Activated naive CD4-positive, alpha-beta T cell treated with Interleukin-2 at 50 U/mL for 16 hours (primary cell): ENCODE data around the gene ZNF254.
"Not testable (repeated sequence)": the region's sequence is repeated elsewhere in the genome, so short reads cannot be mapped to it uniquely, and the experiment has no call there.

ENCODE experiments used
- DNase-seq: peaks from one replicate; pipeline ENCODE4 v3.0.0-alpha.2; 2020

Gene ZNF254

DNA sequence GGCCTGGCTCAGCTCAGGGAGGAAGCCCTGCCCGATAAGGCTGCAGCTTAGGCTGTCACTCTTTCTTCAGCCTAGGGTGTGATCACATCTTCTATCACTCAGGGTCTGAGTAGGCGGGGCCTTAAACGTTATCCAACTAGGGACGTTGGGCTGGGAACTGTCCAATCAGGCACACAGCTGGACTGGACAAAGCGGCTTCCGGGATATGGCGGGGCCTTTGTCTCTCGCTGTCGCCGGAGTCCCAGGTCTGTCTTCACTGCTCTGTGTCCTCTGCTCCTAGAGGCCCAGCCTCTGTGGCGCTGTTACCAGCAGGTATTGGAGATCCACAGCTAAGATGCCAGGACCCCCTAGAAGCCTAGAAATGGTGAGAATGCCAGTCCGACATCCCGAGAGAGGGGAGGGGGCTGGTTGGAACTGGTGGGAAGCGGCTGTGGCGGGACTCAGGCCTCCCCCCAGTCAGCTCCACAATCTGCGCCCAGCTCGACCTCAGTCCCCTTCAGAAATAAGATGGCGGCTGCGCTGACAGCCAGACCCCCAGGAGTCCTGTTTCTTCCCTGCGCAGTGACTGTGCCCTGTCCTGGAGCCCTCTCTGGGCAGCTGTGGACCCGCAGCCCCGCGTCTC lies at the start of gene ZNF254:
ZNF254 (plus strand) TSS at position 214 of the 622 bp plus-strand sequence; CDS start at position 335, 121 bp downstream.
- DNase-seq, result peak; percentile 79

- no peak for DNase-seq
Observed at GRCh38 chr19:24040621-24041020, 46.4 kb upstream of the ZNF254 start.

GRCh38 chr19:24041326-24041725 lies 45.7 kb upstream of the ZNF254 start:
- not testable (repeated sequence) for DNase-seq

DNA sequence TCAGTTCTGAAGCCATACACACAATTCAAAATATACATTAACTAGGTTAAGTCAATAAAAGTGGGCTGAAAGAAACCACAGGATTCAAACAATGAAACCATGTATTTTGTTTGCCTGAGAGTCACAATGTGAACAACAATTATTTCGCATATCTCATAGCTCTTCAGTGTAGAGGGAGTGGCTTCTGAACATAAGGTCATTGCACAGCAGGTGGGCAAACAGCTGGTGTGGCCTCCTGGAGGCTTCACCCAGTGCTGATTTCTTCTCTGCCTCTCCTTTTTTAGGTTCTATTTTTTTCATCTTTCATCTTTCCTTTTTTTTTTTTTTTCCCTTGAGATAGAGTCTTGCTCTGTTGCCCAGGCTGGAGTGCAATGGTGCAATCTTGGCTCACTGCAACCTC lies 40.4 kb upstream of the ZNF254 start:
- DNase-seq, result no peak

GRCh38 chr19:24048261-24048660 lies 38.7 kb upstream of the ZNF254 start:
- DNase-seq, result no peak

- no peak for DNase-seq
Observed at GRCh38 chr19:24049537-24049936, 37.5 kb upstream of the ZNF254 start.

DNA sequence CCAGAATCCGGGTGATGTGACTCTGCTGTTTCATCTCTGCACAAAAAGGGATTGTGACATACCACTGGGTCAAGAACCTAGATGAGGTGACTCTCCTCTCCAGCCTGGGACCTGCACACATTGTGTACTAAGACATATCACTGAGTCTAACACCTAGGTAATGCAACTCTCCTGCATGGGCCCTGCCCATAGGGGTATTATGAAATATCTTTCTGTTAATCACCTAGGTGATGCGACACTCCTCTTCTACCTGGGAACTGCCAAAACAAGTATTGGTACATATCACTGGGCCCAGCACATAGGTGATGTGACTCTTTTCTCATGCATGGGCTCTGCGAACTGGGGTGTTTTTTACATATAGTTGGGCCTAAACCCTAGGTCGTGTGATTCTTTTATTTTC lies 35.5 kb upstream of the ZNF254 start:
- DNase-seq, result no peak

- DNase-seq, result no peak
Observed at GRCh38 chr19:24052811-24053210, 34.2 kb upstream of the ZNF254 start.

DNA sequence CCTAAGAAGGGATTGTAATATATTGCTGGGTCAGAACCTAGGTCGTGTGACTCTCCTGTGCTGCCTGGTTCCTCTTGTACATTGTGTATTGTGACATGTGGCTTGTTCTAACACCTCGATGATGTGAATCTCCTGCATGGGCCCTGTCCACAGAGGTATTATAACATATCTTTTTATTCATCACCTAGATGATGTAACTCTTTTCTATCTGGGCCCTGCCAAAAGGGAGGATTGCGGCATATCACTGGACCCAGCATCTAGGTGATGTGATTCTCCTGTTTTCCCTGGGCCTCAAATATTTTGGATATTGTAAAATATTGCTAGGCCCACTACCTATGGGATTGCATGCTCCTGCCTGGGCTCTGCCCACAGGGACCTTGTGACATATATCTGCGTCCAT lies 33.4 kb upstream of the ZNF254 start:
- no peak for DNase-seq

GRCh38 chr19:24054044-24054935 lies 32.7 kb upstream of the ZNF254 start:
- DNase-seq, result no peak

- DNase-seq, result no peak
Observed at GRCh38 chr19:24055548-24055947, 31.4 kb upstream of the ZNF254 start.

DNA sequence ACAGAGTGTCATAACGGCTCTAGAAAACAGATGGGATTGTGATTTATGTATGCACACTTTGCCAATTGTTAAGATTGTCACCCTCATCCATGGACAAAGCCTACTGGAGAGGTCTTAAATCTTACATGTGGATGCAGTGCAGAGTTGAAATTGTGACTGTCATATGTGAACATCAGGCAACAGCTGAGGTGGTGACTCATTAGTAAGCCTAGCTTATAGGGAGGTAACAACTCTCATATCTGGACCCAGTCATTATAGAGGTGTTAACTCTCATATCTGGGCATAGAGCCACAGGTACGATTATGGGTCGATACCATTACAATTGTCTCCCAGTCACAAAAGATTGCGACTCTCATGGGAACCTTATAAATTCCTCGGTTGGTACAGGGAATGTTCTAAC lies 29.8 kb upstream of the ZNF254 start:
- DNase-seq, result no peak

GRCh38 chr19:24059563-24060295 lies 27.3 kb upstream of the ZNF254 start:
- DNase-seq, result no peak

DNA sequence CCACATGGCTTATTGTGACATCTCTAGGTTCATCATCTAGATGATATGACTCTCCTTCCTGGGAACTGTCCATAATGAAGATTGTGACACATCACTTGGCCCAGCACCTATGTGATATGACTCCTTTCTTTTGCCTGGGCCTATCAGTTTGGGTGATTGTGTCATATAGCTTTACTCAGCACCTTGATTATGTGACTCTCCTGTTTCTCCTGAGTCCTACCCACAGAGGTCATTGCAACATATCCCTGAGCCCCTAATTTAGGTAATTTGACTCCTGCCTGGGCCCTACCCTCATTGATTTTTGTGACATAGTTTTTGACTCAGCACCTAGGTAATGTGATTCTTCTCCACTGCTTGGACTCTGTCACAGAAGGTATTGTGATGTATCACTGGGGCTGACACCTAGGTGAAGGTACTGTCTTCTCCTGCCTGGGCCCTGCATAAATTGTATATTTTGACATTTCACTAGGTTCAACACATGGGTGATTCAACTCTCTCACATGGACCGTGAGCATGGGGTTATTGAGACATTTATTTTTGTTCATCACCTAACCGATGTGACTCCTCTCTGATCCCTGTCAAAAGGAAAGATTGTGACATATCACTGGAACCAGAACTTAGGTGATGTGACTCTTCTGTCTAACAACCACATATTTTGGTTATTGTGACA lies 26.2 kb upstream of the ZNF254 start:
- no peak for DNase-seq

DNA sequence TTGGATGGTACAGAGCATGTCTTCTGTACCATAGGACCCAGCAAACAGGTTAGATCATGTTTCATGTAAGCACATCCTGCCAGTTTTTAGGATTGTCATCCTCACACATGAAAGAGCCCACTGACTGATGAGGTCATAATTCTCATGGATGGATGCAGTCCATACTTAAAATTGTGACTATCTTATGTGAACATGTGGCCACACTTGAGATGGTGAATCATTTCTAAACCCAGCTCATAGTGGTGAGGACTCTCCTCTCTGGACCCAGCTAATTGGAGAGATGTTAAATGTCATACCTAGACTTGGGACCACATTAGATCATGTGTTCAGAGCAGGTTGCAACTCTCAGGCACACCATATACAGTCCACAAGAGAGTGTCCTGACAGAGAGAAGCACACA lies 24.8 kb upstream of the ZNF254 start:
- DNase-seq, result no peak

- DNase-seq, result no peak
Observed at GRCh38 chr19:24063295-24063694, 23.7 kb upstream of the ZNF254 start.

GRCh38 chr19:24064175-24064574 lies 22.8 kb upstream of the ZNF254 start:
- DNase-seq, result no peak

GRCh38 chr19:24065243-24065642 lies 21.7 kb upstream of the ZNF254 start:
- DNase-seq, result no peak

DNA sequence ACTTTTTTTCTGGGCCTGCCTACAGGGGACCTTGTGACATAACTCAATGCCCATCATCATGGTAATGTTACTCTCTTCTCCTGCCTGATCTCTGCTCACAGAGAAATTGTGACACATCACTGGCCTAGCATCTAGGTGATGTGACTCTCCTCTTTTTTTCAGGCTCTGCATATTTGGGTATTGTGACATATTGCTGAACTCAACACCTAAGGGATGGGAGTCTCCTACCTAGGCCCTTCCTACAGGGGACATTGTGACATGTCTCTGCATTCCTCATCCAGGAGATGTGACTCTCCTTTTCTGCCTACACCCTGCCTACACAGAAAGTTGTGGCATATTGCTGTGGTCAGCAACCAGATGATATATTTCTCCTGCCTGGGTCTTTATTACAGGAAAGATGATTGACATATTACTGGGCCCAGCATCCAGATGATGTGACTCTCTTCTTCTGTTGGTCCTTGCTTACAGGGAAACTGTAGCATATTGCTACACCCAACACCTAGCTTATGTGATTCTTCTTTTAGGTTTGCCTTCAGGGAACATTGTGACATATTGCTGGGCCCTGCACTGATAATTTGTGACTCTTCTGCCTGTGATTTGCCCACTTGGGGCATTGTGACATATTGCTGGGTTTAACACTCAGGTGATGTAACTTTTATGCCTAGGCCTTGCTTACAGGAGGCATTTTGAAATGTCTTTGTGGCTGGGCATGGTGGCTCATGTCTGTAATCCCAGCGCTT lies 21.0 kb upstream of the ZNF254 start:
- no peak for DNase-seq

DNA sequence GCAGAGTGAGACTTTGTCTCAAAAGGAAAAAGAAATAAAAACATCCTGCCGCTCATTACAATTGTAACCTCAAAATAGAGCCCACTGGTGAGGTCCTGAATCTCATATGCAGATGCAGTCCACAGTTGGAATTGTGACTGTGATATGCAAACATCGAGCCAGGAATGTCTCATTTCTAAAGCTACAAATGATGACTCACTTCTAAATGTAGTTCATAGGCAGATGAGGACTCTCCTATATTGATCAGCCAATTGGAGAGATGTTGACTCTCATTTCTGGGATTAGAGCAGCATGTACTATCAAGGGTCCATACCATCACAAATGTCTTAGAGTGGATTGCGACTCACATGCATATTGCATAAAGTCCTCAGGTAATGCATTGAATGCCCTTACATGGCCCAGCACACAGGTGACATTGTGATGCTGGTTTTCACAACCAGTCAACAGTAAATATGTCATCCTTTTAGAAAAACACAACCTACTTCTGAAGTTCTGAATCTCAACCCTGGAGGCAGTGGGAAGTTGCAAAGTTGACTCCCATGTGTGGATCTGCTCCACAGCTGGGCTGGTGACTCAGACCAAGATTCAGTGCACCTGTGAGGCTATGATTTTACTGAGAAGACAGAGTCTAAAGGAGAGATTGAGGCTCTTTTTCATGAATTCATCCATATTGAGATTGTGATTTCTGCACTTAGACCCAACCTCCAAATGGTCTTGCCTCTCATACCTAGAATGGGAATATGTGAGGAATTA lies 16.9 kb upstream of the ZNF254 start:
- no peak for DNase-seq

GRCh38 chr19:24071078-24071477 lies 15.9 kb upstream of the ZNF254 start:
- no peak for DNase-seq

DNA sequence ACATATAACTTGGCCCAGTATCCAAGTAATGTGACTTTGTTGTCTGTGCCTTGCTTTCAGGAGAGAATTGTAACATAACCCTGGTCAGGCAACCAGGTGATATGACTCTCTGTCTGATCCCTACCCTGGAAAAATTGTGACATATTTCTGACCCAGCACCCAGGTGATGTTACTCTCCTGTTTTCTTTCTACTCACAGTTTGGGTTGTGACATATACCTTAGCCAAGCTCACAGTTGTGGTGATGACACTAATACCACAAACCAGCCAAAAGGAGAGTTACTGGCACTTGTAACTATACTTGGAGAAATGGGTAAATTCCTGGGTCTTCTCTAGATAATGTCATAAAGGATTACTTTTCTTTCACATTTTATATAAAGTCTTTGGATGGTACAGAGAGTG lies 14.3 kb upstream of the ZNF254 start:
- DNase-seq, result no peak
